K562 (cell line): Measurements from ENCODE around the gene TTC5. TPM values are rescaled to one million over a fixed set of nuclear protein-coding genes. Genes with fewer than 3 reads are reported as not detected.
A peak's percentile ranks its signal among the peaks of the same experiment; 100 is the strongest.

Experiments used
- ATAC-seq: fragments of 200-7000 bp; cut with Tn5 transposase; 3 replicates; pipeline ENCODE4 v1.9.1; 2020; ENCODE audit warnings: moderate library complexity
- BruUV-seq: library from RNA; stranded (reverse); fragments of 400-500 nt; replicated peaks from 2 replicates; lab custom pipeline; 2021; lab: Mats Ljungman, UMichigan
- CTCF ChIA-PET: fragments of 300-600 bp; formaldehyde crosslinking; extraction: SDS; loops from one replicate; lab custom pipeline; 2021; ENCODE audit warnings: low intra/inter-chr PET ratio; lab: Yijun Ruan, JAX
- POLR2A ChIA-PET: fragments of 300-600, 350-650 bp; sonication (Branson Sonifier 250); formaldehyde crosslinking; extraction: SDS; loops from one replicate; lab custom pipeline; 2021; ENCODE audit warnings: antibody characterized with exemption, inconsistent platforms; lab: Yijun Ruan, JAX
- DNase-seq, 4 experiments: peaks; one replicate each; pipeline versions ENCODE4 v3.0.0 to v3.0.0-alpha.2; 2011 to 2018; ENCODE audit warnings: low spot score in 3 of 4, mixed read lengths in 3 of 4; ENCODE audit errors: extremely low read depth in 1 of 4
- FAIRE-seq: peaks from 2 replicates; lab custom pipeline; 2011; peaks lifted over from hg19 to GRCh38; lab: Jason Lieb, UNC
- H2AFZ ChIP-seq: 2 replicates; pipeline ENCODE4 v1.6.0; 2011; ENCODE audit warnings: low read depth, low read length, control low read depth, inconsistent platforms
- H3K27ac ChIP-seq: fragments of 200-600 bp; 3 replicates; pipeline ENCODE4 v1.8.0; 2011; ENCODE audit warnings: low read depth, mild to moderate bottlenecking, control low read depth, inconsistent platforms, low read length, moderate library complexity, mixed read lengths; ENCODE audit errors: extremely low read depth
- H3K27me3 ChIP-seq, 2 experiments: fragments of 300-600 bp in 1 of 2; 2 replicates in 1 of 2; 3 replicates in 1 of 2; pipeline versions ENCODE4 v1.6.0 to v1.8.0; 2011; ENCODE audit warnings: inconsistent platforms in 2 of 2, low read length in 2 of 2, mild to moderate bottlenecking in 1 of 2, mixed read lengths in 1 of 2, moderate library complexity in 1 of 2; ENCODE audit not compliant: control insufficient read depth in 2 of 2, insufficient read depth in 2 of 2
- H3K36me3 ChIP-seq: fragments of 300-600 bp; 3 replicates; pipeline ENCODE4 v1.8.0; 2011; ENCODE audit warnings: mild to moderate bottlenecking, low read length, inconsistent platforms; ENCODE audit not compliant: control insufficient read depth, insufficient read depth
- H3K4me1 ChIP-seq, 2 experiments: fragments of 200-600 bp in 1 of 2; replicated peaks in 1 of 2; 2 replicates in 1 of 2; 3 replicates in 1 of 2; pipeline versions ENCODE4 v1.5.1 to v1.8.0; 2011; ENCODE audit warnings: inconsistent platforms in 2 of 2, low read length in 2 of 2, mild to moderate bottlenecking in 1 of 2, mixed read lengths in 1 of 2, moderate library complexity in 1 of 2; ENCODE audit not compliant: control insufficient read depth in 2 of 2, insufficient read depth in 2 of 2
- H3K4me2 ChIP-seq: 2 replicates; pipeline ENCODE4 v1.6.1; 2011; ENCODE audit warnings: low read length, control low read depth, inconsistent platforms, mixed read lengths; ENCODE audit not compliant: insufficient read depth
- H3K4me3 ChIP-seq: fragments of 200-600 bp; sonication (generic), shearing (Covaris generic); 2 replicates; pipeline ENCODE4 v1.5.1; 2016; ENCODE audit warnings: control low read depth, inconsistent platforms
- H3K79me2 ChIP-seq: fragments of 200-600 bp; 3 replicates; pipeline ENCODE4 v1.8.0; 2011; ENCODE audit warnings: low read length, inconsistent platforms; ENCODE audit not compliant: control insufficient read depth, insufficient read depth
- H3K9ac ChIP-seq, 2 experiments: 2 replicates each; pipeline versions ENCODE4 v1.6.0 to v1.6.1; 2011; ENCODE audit warnings: low read depth in 2 of 2, low read length in 2 of 2, control low read depth in 1 of 2, inconsistent platforms in 1 of 2, mild to moderate bottlenecking in 1 of 2, mixed read lengths in 1 of 2; ENCODE audit not compliant: insufficient read depth in 1 of 2
- H3K9me1 ChIP-seq: one replicate; pipeline ENCODE4 v1.6.0; 2011; ENCODE audit warnings: inconsistent platforms, mild to moderate bottlenecking, low read length, moderate library complexity; ENCODE audit not compliant: control insufficient read depth, insufficient read depth
- H3K9me3 ChIP-seq: replicated peaks from 2 replicates; pipeline ENCODE4 v1.5.1; 2011; ENCODE audit warnings: low read depth, low read length, inconsistent platforms; ENCODE audit not compliant: control insufficient read depth, insufficient read depth
- H4K20me1 ChIP-seq: replicated peaks from 2 replicates; pipeline ENCODE4 v1.6.1; 2011; ENCODE audit warnings: low read length, inconsistent platforms, mixed read lengths; ENCODE audit not compliant: control insufficient read depth, insufficient read depth
- E2F8 ChIP-seq: fragments of 450-650 bp; IDR thresholded peaks from 2 replicates; pipeline ENCODE4 v1.7.1; 2018; ENCODE audit warnings: mild to moderate bottlenecking, low read depth; ENCODE audit not compliant: partially characterized antibody
- HDAC2 ChIP-seq: fragments of 450-650 bp; IDR thresholded peaks from 2 replicates; pipeline ENCODE4 v1.6.1; 2016; ENCODE audit warnings: mild to moderate bottlenecking
- KDM5B ChIP-seq: fragments of 200-600 bp; sonication (generic); IDR thresholded peaks from 2 replicates; pipeline ENCODE4 v1.6.1; 2012; ENCODE audit warnings: low read depth, mild to moderate bottlenecking, moderate library complexity, low read length, control low read depth, inconsistent platforms; ENCODE audit not compliant: insufficient replicate concordance
- LARP7 ChIP-seq: fragments of 450-650 bp; IDR thresholded peaks from 2 replicates; pipeline ENCODE4 v1.6.1; 2016
- NR2C2 ChIP-seq, 2 experiments: fragments of 200-800 bp in 1 of 2; sonication (Bioruptor generic) in 1 of 2; sonication (generic) in 1 of 2; formaldehyde crosslinking in 1 of 2; IDR thresholded peaks; 2 replicates each; pipeline versions ENCODE4 v1.6.1 to v1.8.0; 2016 to 2022; ENCODE audit warnings: mild to moderate bottlenecking in 1 of 2, missing compliant biosample characterization in 1 of 2, missing genetic modification characterization in 1 of 2, missing genetic modification reagents in 1 of 2
- PHF8 ChIP-seq: fragments of 200-600 bp; sonication (generic); IDR thresholded peaks from 2 replicates; pipeline ENCODE4 v1.6.1; 2012; ENCODE audit warnings: mixed run types, mild to moderate bottlenecking, inconsistent platforms, low read length, moderate library complexity, borderline replicate concordance
- POLR2H ChIP-seq: IDR thresholded peaks from 2 replicates; pipeline ENCODE4 v1.6.1; 2016; ENCODE audit warnings: missing genetic modification characterization, low read depth, mild to moderate bottlenecking, control low read depth, missing compliant biosample characterization, moderate library complexity
- TAF1 ChIP-seq: IDR thresholded peaks from 2 replicates; pipeline ENCODE4 v1.6.1; 2011; ENCODE audit warnings: mild to moderate bottlenecking, low read length, moderate library complexity; ENCODE audit not compliant: insufficient read depth, control insufficient read depth, severe bottlenecking; ENCODE audit errors: extremely low read depth
- ZC3H11A ChIP-seq: IDR thresholded peaks from 2 replicates; pipeline ENCODE4 v1.6.1; 2012; ENCODE audit warnings: low read depth, low read length, improper control_type of control experiment
- ZNF232 ChIP-seq: sonication (generic); formaldehyde crosslinking; IDR thresholded peaks from 2 replicates; pipeline ENCODE4 v1.8.0; 2022; ENCODE audit warnings: mild to moderate bottlenecking, missing genetic modification reagents
- WGBS: fragments of 100-300 bp; shearing (Covaris generic); methylation state at CpG from one replicate; pipeline ENCODE4 v1.1.6; 2016; ENCODE audit warnings: low coverage, mixed read lengths; ENCODE audit not compliant: insufficient coverage; ENCODE audit errors: missing lambda C conversion rate; 5-methylcytosine and 5-hydroxymethylcytosine counted together
- in situ Hi-C: fragments of 300-500 bp; cut with MboI; formaldehyde crosslinking; loops from 4 replicates; pipeline ENCODE4 v1.15.0; 2018; ENCODE audit warnings: inconsistent platforms, mixed read lengths
- intact Hi-C: fragments of 100-400 bp; cut with micrococcal nuclease; formaldehyde crosslinking; loops from 2 replicates; pipeline ENCODE4 v1.14.2; 2022
- polyA plus RNA-seq, 8 experiments: library from polyadenylated mRNA; depleted of rRNA in 4 of 8; stranded (reverse) in 5 of 8; unstranded in 3 of 8; fragments of >200 nt; fragmentation: Nextera tagmentation in 2 of 8; fragmentation: Illumina TruSeq in 1 of 8; extraction: Ambion mirVana in 2 of 8; extraction: Trizol in 1 of 8; gene quantifications; 2 replicates each; pipeline versions ENCODE4 v1.2.1 to v1.2.3, GENCODE V29; 2011 to 2014; ENCODE audit warnings: inconsistent platforms in 1 of 8, missing spikeins in 1 of 8
- total RNA-seq, 7 experiments: library from RNA; depleted of rRNA in 6 of 7; stranded (reverse); fragments of >200 nt in 6 of 7; fragmentation: Illumina TruSeq in 2 of 7; extraction: Trizol in 2 of 7; gene quantifications; 2 replicates each; pipeline versions ENCODE4 v1.2.1 to v1.2.3, GENCODE V29; 2011 to 2021; ENCODE audit warnings: low replicate concordance in 1 of 7

TTC5 gene
- total and polyA plus RNA-seq, 9 of the 15 experiments (the other 6 are each of a cell fraction or from before 2014, with no cell fraction given) = 4.8 to 17.1 (median 7.5) TPM

- Histone ChIP-seq H3K4me3 (peak overlapping the region; percentile 87), H3K4me1 (peaks cover 0 to 11% of the 10 kb centered on the region in 2 experiments; a peak in 2 of 5 replicates), H3K9ac (peak overlapping the region in 1 of 2 experiments; percentile 96; a peak in 1 of 4 replicates), H3K9me3 (no peaks in the 10 kb centered on the region), H3K9me1 (no peaks in the 10 kb centered on the region), H2AFZ (peak overlapping the region; percentile 71; the same call in 1 of the 2 replicates), H3K36me3 (peaks cover 22% of the 10 kb centered on the region), H3K27me3 (no peaks in the 10 kb centered on the region), H3K4me2 (peak overlapping the region; percentile 97), H3K79me2 (peaks cover 48% of the 10 kb centered on the region), H3K27ac (no peak overlapping the region; the same call in 1 of the 3 replicates), H4K20me1 (no peaks in the 10 kb centered on the region; the same call in 1 of the 2 replicates)
- FAIRE-seq (no peak), DNase-seq (no peak), ATAC-seq (no peak)
- TF ChIP-seq ZNF232 (no peak), POLR2H (tag) (0 out of 2 replicates have a peak, but pooled peaks have one; percentile 1)
- in situ Hi-C loops = no loop called here
- 11% methylated on average over 3 of the region's 3 CpGs for WGBS
- ChIA-PET CTCF (no interaction called here), POLR2A (interaction anchor here (0.6 kb wide), 1 partner anchor 371 kb away, joined by 4 read pairs; no protein-coding TSS in a partner anchor)
- intact Hi-C loops = loop anchor here (10.0 kb wide), 1 partner anchor 481 kb away; no protein-coding TSS in a partner anchor
- no TSS peak for BruUV-seq
These were observed 27.7 kb upstream of the TTC5 start for GRCh38 chr14:20333494-20333841.

GRCh38 chr14:20332788-20333493 is 27.2 kb upstream of the TTC5 start, which contains the start of gene CCNB1IP1:
CCNB1IP1 (minus strand) TSS chr14:20333279; CDS start chr14:20316523, 16,756 bp downstream.
- Histone ChIP-seq H3K27ac (peak within 1 kb of the TSS; percentile 90), H3K9me3 (no peaks in the 10 kb centered on the region), H3K27me3 (no peaks in the 10 kb centered on the region), H3K4me1 (peaks cover 0 to 11% of the 10 kb centered on the region in 2 experiments; a peak in 2 of 5 replicates), H3K4me2 (peak within 1 kb of the TSS; percentile 97), H4K20me1 (no peaks in the 10 kb centered on the region; the same call in 1 of the 2 replicates), H3K36me3 (peaks cover 27% of the 10 kb centered on the region), H3K4me3 (peak within 1 kb of the TSS; percentile 87), H3K79me2 (peaks cover 54% of the 10 kb centered on the region), H2AFZ (peak within 1 kb of the TSS; percentile 71), H3K9ac (peak within 1 kb of the TSS; percentile 85 to 96), H3K9me1 (no peaks in the 10 kb centered on the region)
- peak; percentile 98 for FAIRE-seq
- under 1% methylated on average over 15 of the region's 19 CpGs for WGBS
- POLR2A ChIA-PET = interaction anchor here (0.6 to 1.4 kb wide), 5 partner anchors 8 to 372 kb away, joined by 3 to 5 read pairs (median 3); partner anchors contain the start of genes PARP2 and PIP4P1
- DNase-seq = peak; percentile 70 to 91 (median 82)
- in situ Hi-C loops = no loop called here
- CTCF ChIA-PET = interaction anchor here (1.3 kb wide), 1 partner anchor 10 kb away, joined by 4 read pairs; no protein-coding TSS in a partner anchor
- intact Hi-C loops = loop anchor here (1.0 to 10.0 kb wide), 2 partner anchors 128 to 482 kb away; partner anchors contain the start of gene PIP4P1
- peak; percentile 91 for ATAC-seq
- TSS peak; percentile 84 for BruUV-seq
- TF ChIP-seq PHF8 = peak; percentile 59; the same call in 1 of the 2 replicates
- TF ChIP-seq TAF1 = peak; percentile 69
- peak; percentile 33 for TF ChIP-seq KDM5B
- TF ChIP-seq E2F8 = peak; percentile 55
- peak; percentile 84; the same call in 1 of the 2 replicates for TF ChIP-seq HDAC2
- TF ChIP-seq NR2C2 (CRISPR knock-in tag; IDR thresholded peaks at IDR 0.05) = no peak
- peak; percentile 56 for TF ChIP-seq NR2C2 (tag; IDR thresholded peaks at IDR 0.05)
- peak; percentile 60; the same call in 1 of the 2 replicates for TF ChIP-seq LARP7
- TF ChIP-seq ZC3H11A = no peak
